NCI-H146 treated with DMSO at 0.1 percent for 48 hours (cell line): ENCODE results near the gene OR7C1.
"Not testable (repeated sequence)": the region's sequence is repeated elsewhere in the genome, so short reads cannot be mapped to it uniquely, and the experiment has no call there.

Source experiments
- DNase-seq: peaks from one replicate; lab custom pipeline; 2025; ENCODE audit not compliant: unreplicated experiment; lab: John Stamatoyannopoulos, UW

OR7C1 gene

GRCh38 chr19:14835011-14835410, at the start of gene OR7C1, which contains the start of gene OR7A5:
TSS of gene OR7C1 (minus strand) at chr19:14835185. CDS start at chr19:14800136, 35,049 bp downstream.
TSS of gene OR7A5 (minus strand) at chr19:14835185. CDS start at chr19:14828241, 6,944 bp downstream.
- DNase-seq: no peak

DNA sequence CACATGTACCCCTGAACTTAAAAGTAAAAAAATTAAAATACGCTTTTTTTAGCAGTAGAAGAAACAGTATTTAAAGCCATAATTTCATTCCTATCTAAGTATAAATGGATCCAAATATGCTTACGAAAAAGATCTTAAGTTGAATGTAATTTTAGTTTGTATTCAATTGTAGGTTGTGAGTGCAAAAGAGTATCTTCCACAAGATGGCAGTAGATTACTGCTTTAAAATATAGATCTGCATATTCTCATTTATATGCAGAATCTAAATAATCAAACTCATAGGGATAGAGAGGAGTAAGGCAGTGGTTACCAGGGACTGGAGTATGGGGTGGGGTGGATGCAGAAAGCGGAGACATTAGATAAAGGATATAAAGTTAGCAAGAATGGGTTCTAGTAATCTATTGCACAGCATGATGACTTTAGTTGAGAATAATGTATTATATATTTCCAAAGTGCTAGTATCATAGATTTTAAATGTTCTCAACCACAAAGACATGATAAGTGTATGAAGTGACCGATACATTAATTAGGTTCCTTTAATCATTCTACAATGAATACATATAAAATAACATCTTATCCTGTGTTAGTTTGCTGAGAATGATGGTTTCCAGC, 36.7 kb upstream of the OR7C1 start:
- no peak for DNase-seq

DNA sequence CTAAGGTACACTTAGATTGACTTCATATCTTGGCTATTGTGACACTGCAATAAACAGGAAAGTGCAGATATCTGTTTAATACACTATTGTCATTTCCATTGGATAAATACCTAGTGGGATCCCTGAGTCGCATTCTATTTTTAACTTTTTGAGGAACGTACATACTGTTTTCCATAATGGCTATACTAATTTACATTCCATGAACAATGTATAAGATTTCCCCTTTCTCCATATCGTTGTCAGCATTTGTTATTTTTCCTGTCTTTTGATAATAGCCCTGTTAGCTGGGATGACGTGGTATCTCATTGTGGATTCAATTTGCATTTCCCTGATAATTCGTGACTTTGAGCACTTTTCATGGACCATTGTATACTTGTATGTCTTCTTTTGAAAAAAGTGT, 33.5 kb upstream of the OR7C1 start:
- no peak for DNase-seq

DNA sequence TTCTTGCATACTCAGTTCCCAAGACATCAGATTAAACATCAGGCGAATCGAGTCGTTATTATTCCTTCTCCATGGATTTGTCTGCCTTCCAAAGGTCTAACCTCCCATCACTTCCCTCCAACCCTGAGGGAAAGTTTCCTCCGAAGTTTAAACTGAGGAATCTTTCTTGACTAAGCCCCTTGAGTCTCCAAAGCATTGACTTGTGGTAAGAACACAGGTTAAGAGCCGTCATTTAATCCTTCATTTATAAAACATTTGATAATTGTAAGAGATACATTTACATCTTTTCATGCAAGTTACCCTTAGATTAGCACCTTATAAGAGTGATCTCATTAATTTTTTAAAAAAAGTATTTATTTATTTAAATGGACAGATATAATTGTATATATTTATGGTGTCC, 13.8 kb upstream of the OR7C1 start, which contains the start of gene OR7A10:
OR7A10 (minus strand) TSS at position 101 of the 400 bp plus-strand sequence. CDS start 7,045 bp downstream, outside the sequence.
- DNase-seq: no peak

DNA sequence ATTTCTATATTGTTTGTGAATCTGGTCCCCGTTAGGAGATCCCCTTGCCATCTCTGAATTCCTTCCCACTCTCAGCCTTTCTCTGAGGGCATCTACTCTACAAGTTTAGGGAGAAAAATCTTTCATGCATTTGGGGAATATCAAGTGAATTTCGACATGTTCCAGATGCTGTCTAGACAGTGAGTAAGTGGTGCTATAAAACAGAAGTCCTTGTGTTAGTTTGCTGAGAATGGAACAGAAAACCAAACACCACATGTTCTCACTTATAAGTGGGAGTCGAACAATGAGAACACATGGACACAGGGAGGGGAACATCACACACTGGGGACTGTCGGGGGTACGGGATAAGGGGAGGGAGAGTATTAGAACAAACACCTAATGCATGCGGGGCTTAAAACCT, 8.6 kb upstream of the OR7C1 start:
- no peak for DNase-seq

GRCh38 chr19:14843169-14843568, 8.2 kb upstream of the OR7C1 start:
- no peak for DNase-seq

DNA sequence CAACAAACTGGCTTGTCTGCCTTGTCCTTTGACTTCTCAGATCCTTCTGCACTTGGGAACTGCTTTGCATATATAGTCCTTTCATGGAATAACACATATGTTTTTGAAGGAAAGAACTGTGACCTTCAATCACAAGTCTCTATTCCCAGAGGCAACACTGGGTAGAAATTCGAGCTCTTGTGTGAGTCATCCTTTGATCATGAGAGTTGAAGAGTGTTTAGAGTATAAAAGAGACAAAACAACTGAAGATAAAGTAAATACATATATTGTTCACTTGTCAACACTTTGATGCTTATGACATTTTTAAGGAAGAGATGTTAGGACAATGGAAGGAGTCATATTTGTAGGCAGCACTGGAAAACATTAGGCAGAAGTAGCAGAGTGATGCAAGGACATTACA, 5.2 kb upstream of the OR7C1 start:
- no peak for DNase-seq

- DNase-seq: no peak
Measured at GRCh38 chr19:14837391-14837790, 2.4 kb upstream of the OR7C1 start.

DNA sequence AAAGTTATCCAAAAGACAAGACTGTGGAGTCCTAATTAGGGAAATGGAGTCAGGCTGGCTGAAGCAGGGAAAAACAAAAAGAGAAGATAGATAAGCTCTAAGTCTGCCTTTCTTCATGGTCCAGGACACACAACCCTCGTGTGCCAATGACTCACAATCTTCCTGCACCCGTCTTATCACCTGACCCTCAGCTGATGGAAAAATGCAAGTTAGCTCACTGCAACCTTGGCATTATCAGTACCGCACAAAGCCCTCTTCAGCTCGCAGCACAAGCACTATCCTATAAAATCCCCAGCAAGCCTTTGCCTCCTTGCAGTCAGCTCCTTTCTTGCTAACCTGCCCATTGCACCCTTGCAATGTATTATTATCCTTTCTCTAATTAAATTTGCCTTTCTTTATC, 4.3 kb downstream of the OR7C1 start:
- DNase-seq: no peak

GRCh38 chr19:14826006-14826405, 9.0 kb downstream of the OR7C1 start:
- no peak for DNase-seq

GRCh38 chr19:14821937-14822336, 13.0 kb downstream of the OR7C1 start:
- DNase-seq: no peak

DNA sequence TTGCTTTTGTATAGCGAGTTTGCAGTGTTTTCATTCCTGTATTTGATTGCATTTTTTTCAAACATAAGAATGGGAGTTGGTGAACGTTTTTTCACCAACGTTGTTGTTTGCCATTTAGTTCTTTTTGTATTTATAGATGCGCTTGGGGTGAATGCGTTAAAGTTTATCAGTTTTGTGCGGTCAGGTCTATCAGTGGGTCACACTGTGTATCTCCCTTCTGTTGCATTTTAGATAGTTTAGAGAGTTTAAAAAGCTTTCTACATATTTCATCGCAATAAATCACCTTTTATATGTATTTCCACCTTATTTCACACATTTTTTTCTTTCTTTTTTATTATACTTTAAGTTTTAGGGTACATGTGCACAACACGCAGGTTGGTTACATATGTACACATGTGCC, 16.4 kb downstream of the OR7C1 start:
- no peak for DNase-seq

GRCh38 chr19:14817052-14817451, 17.9 kb downstream of the OR7C1 start:
- DNase-seq: no peak

DNA sequence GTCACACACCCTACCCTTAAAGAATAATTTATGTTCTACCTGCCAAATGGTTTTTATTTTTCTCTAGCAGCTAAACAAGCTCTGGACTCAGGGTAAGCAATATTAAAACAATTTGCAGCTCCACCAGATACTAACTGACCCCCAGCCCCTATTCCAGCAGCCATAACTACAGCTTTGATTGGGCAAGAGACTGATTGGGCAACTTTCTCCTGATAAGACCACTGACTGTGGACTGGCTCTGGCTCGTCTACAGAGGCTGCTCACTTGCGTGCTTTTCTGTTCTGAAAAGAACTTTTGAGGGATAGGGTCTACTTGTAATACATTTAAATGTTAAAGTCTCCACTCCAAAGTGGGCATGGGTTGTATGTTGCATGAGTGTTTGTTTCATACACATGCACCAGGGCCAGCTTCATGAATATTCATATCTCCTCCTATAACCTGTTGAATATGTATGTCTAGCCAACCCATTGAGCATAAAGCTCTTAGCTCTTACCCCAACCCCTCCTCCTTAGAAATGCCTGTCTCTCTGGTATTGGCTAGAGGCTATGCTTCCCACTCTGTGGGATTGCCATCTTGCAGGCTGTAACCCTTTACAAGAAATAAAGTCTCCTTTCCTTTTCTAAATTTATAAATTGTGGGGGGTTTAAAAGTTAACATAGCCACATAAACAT, 19.9 kb downstream of the OR7C1 start:
- DNase-seq: no peak

DNA sequence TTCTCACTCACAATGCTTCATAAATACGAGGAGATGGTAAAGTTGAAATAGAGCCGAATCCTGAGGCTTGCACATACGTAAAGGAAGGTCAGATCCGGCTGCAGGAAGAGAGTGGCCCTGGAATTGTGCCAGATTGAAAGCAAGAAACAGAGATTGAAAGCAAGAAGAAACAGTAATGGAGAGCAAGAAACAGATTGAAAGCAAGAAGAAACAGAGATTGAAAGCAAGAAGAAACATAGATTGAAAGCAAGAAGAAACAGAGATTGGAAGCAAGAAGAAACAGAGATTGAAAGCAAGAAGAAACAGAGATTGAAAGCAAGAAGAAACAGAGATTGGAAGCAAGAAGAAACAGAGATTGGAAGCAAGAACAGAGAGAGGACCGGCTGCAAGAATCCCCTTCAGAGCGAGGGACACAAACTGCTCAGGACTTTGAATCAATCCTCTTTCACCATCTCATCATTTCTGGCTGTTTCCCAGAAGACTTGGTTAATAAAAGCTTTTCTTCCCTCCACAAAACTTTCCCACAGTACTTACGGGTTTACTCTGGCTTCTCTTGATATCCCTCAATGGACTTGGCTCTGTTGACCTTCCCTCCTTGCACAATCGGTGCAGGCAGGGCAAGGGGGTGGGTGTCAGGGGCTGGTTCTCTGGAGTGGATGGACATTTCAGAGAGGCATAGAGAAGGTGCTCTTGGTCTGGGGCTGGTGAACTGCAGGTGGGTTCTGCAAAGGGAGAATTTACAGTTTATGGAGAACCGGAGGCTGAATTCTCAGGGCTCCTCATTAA, 25.5 kb downstream of the OR7C1 start:
- no peak for DNase-seq

GRCh38 chr19:14804765-14805164, 30.2 kb downstream of the OR7C1 start:
- DNase-seq: no peak

GRCh38 chr19:14798760-14799159, 36.2 kb downstream of the OR7C1 start:
- DNase-seq: no peak

GRCh38 chr19:14796021-14796420, 39.0 kb downstream of the OR7C1 start:
- DNase-seq: no peak

DNA sequence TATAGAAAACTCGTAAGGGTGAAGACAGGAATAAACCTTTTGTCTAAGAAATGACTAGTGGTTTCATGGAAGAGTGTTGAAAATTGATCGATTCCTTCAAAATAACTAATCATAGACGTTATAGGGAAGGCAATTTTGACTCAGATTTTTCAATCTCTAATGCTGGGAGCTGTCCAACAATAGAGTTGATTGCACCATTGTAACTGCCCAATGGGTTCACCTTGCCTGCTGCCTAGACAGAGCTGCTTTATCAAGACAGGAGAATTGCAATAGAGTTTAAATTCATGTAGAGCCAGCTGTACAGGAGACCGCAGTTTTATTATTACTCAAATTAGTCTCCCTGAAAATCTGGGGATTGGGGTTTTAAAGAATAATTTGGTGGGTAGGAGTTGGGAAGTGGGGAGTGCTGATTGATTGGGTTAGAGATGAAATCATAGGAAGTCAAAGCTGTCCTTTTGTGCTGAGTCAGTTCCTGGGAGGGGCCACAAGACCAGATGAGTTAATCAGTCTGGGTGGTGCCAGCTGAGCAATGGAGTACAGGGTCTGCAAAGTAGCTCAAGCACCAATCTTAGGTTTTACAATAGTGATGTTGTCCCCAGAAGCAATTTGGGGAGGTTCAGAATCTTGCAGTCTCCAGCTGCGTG, 39.8 kb downstream of the OR7C1 start:
- no peak for DNase-seq

- DNase-seq: not testable (repeated sequence)
Measured at GRCh38 chr19:14792250-14792649, 42.7 kb downstream of the OR7C1 start.

DNA sequence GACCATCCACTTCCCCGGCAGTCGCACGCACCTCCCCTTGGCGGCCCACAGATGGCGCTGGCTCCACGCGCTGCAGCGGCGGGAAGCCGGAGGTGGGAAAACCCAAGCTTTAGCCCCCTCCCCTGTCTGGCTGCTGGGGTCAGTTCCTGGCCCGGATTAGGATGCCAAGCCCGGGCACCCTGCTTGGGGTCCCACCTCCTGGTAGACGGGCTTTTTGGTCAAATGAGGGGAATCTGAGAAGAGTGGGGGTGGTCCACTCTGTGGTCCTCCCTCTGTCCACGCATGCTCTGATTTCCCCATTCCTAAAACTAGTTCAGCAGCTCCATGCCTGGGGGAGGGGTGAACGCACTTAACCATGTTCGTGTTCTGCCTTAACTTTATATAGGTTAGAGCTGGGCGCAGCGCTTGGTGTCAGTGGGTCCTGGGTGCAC, 48.5 kb downstream of the OR7C1 start:
- no peak for DNase-seq
